Fibroblast of peridontal ligament (primary cell): ENCODE results near the gene ESRRA.

Source experiments
- DNase-seq: peaks from one replicate; pipeline ENCODE4 v3.0.0-alpha.2; 2010; ENCODE audit errors: extremely low read depth

Gene ESRRA

GRCh38 chr11:64275031-64275800 is 30.1 kb upstream of the ESRRA start:
- DNase-seq = no peak

GRCh38 chr11:64275841-64276240 is 29.5 kb upstream of the ESRRA start:
- no peak for DNase-seq

GRCh38 chr11:64276653-64277431 is 28.5 kb upstream of the ESRRA start:
- DNase-seq = no peak

- no peak for DNase-seq
These were observed 26.6 kb upstream of the ESRRA start for GRCh38 chr11:64278576-64279190.

- DNase-seq = no peak
These were observed 23.2 kb upstream of the ESRRA start for GRCh38 chr11:64281957-64282770.

- DNase-seq = no peak
These were observed 22.2 kb upstream of the ESRRA start for GRCh38 chr11:64283092-64283491.

GRCh38 chr11:64284048-64284961 is 21.0 kb upstream of the ESRRA start, which contains the start of gene BAD:
TSS of gene BAD (minus strand) at chr11:64284665. CDS start at chr11:64284368, 297 bp downstream.
- DNase-seq = peak; percentile 88

- DNase-seq = peak; percentile 55
These were observed 20.1 kb upstream of the ESRRA start, which contains the start of gene GPR137 for GRCh38 chr11:64284962-64285884. TSS of gene GPR137 (plus strand) at chr11:64285848. CDS start at chr11:64286525, 677 bp downstream.

GRCh38 chr11:64285885-64286800 is 19.2 kb upstream of the ESRRA start:
- DNase-seq = no peak

- no peak for DNase-seq
These were observed 18.5 kb upstream of the ESRRA start for GRCh38 chr11:64286801-64287159.

GRCh38 chr11:64287676-64288352 is 17.5 kb upstream of the ESRRA start:
- no peak for DNase-seq

- DNase-seq = no peak
These were observed 17.0 kb upstream of the ESRRA start for GRCh38 chr11:64288353-64288750.

GRCh38 chr11:64289002-64289564 is 16.2 kb upstream of the ESRRA start:
- DNase-seq = no peak

- no peak for DNase-seq
These were observed 14.7 kb upstream of the ESRRA start for GRCh38 chr11:64290352-64291261.

GRCh38 chr11:64291262-64291751 is 14.0 kb upstream of the ESRRA start, which contains the start of gene KCNK4:
TSS of gene KCNK4 (plus strand) at chr11:64291302. CDS start at chr11:64293019, 1,717 bp downstream.
- DNase-seq = no peak
